GM19438 (cell line): ENCODE results near the gene XK.
A peak's percentile ranks its signal among the peaks of the same experiment; 100 is the strongest.
"Not testable (repeated sequence)": the region's sequence is repeated elsewhere in the genome, so short reads cannot be mapped to it uniquely, and the experiment has no call there.

ENCODE experiments used
- ATAC-seq: cut with Tn5 transposase; IDR thresholded peaks from one replicate; pipeline ENCODE4 v1.9.1; 2021; ENCODE audit warnings: low read depth; ENCODE audit not compliant: unreplicated experiment

XK gene

DNA sequence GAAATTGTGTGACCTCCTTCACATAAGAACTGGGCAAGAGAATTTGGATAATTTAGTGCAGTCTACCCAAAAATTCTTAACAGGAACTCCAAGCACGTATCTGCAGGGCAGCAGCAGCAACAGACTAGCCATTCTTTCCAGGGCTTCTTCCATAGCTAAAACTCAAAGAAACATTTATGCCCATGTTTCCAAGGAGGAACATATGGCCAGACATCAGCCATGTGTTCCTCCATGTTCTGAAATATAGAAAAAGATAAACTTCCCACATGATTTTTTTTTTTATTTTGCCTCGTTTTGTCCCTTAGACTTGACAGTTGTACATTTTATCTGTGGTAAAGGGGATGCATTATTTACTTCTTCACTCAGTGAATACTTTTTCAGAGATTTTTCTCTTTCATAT, 66.7 kb downstream of the XK start:
- no peak for ATAC-seq

DNA sequence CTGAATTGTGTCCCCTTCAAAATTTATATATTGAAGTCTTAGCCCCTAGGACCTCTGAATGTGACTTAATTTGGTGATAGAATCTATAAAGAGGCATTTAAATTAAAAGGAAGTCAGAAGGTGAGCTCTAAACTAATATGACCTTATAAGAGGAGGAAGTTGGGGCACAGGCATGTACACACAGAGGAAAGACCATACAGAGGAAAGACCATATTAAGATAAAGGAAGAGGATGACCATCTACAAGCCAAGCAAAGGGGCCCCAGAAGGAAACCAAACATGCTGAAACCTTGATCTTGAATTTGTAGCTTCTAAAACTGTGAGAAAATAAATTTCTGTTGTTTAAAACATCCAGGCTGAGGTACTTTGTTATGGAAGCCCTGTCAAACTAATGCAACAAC, 67.3 kb downstream of the XK start:
- no peak for ATAC-seq

DNA sequence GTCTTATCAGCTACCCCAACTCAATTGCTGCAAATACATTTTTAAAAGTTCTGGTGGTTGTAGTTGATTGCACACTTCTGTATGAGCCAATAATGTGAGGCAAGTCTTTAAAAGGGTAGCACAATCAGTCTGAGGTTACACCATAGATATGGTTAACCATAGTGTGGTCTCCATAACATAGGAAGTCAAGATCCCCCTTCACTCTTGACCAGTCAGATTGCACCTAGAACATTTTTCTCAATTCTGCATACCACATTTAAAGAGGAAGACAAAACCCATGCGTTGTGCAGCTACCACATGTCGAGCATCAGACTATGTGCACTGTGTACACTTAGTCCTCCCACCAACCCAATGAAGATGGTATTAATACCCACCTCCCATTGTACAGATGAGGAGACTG, 67.8 kb downstream of the XK start:
- ATAC-seq = no peak

DNA sequence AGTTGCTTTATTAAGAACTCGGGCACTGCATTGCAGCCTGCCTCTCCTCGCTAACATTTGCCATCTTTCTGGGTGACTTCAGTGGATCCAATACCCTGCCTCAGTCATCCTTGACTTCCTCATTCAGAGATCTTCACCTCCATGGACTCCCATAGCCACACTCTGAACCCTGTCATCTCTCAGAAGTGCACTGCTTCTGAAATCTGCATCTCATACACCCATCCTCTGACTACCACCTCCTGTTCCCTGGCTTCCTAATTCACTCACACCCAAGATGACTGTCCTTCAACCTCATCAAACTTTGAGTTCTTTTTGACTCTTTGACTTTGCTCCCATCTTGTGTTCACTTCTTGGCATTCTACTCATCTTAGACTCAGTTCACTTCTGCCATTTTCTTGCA, 68.9 kb downstream of the XK start:
- peak; percentile 6 for ATAC-seq

DNA sequence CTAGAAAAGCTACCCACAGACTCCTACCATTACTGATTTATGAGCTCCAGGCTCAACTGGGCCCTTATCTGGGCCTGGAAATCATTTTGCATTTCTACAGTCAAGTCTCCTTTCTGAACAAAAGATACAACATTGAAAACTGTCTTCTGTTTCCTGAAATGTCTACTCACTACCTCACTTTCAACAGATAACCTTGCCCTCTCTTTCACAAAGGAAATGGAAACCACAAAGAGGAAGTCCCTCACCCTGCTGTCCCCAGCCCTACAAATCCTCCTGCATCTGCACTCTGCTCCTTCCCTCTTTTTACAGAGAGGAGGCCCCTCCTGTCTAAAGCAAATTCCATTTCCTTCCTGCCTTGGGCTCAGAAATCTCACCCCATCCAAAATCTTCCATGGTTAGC, 69.4 kb downstream of the XK start:
- ATAC-seq = peak; percentile 94

DNA sequence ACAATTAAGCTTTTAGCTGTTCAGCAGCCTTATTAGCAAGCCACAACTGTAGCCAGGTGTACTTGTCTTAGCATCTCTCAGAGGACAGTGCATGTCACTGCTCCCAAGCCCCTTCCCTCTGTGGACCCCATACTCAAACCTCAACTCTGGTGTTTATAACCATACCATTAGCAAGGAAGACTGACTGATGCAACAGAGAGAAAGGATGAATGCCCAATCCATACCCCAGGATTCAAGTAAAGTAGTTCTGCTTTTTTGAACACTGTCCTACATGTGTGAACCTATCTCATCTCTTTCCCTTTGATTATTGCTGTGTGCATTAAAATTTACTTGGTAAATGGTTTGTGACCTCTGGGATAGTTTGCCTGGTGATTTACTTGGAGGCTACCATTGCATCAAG, 71.5 kb downstream of the XK start:
- ATAC-seq = no peak

DNA sequence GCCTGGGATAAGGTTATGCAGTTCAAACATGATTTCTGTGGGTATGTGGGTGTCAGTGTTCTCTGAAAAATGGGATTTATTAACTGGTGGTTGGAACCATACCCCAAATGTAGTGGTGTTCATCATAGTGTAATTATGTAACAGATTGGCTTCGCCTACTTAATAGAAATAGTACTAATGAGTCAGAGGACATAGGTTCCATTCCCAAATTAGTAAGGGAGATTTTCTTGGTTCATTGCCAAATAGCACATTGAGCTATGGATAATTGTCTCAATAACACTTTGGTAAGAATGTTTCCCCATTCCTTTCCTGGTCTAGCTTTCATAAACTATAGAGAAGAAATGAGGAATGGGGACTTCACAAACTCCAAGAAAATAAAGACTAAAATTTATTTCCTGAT, 73.8 kb downstream of the XK start:
- ATAC-seq = no peak

DNA sequence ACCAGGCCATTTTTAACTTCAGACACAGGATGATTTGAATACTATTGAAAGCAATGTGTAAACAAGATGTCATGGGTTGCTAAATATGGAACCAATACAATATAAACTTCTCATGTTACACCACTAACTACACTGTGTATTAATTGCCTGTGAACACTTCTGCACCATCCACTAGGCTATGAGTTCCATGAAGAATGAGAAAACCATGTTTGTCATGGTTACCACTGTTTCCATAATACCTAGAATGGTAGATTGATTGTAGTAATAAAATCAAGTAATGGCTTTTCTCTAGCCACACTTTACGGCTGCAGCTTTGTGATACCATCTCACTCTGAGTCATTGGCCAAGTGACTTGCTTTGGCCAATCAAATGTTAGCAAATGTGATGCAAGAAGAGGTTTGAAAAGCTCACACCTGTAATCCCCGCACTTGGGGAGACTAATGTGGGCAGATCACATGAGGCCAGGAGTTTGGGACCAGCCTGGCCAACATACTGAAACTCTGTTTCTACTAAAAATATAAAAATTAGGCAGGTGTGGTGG, 74.4 kb downstream of the XK start:
- no peak for ATAC-seq

DNA sequence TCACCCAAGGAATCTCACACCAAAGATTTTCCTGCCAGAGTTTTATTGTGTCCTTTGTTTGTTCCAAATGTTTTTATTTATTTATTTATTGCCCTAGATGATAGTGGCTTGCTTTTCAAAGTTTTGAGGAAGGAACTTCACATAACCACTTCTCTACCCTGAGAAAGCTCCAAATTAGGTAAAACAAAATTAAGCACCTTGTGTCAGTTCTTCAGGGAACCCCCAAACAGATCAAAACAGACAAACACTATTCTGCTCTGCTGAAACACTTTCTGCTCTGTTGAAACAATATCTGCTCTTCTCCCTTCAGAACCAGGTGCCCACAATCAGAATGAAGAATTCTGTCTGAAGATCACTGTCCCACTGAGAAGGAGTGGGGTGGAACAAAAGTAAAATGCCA, 77.8 kb downstream of the XK start:
- ATAC-seq = no peak

DNA sequence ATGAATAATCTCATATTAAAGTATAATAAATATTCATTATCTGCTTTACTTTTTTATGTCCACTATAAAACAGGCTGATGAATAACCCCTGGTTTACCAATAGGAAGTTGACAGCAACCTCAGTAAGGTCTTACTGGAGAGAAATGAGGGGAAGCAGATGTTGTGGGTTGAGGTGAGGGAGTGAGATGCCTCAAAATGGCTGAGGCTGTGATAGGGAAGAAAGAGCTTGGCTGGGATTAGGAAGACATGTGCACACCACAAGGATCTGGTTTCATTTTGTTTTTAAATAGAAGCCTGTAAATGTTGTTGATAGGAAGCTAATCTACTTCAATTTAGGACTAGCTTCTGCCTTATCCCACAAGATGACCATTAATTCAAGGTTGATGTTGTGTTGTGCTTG, 79.9 kb downstream of the XK start:
- ATAC-seq = no peak

DNA sequence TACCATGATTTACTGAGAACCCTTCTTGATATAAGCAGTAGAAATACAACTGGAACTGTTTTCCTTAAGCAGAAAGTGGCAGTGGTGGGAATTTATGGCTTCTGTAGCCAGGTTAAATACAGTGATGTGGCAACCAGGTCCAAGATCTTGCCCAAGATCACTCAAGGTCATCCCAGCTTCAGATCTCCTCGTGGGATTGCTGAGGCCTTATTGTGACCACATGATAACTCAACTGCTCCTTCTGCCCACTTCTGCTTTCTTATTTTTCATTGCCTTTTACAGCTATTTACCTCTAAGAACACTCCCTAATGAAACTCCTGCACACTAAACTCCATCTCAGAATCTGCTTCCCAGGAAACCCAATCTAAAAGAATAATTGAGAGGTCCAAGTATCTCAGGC, 81.8 kb downstream of the XK start:
- ATAC-seq = no peak

DNA sequence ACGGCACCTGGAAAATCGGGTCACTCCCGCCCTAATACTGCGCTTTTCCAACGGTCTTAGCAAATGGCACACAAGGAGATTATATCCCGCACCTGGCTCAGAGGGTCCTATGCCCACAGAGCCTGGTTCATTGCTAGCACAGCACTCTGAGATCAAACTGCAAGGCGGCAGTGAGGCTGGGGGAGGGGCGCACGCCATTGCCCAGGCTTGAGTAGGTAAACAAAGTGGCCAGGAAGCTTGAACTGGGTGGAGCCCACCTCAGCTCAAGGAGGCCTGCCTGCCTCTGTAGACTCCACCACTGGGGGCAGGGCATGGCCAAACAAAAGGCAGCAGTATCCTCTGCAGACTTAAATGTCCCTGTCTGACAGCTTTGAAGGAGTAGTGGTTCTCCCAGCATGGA, 83.3 kb downstream of the XK start:
- ATAC-seq = not testable (repeated sequence)

DNA sequence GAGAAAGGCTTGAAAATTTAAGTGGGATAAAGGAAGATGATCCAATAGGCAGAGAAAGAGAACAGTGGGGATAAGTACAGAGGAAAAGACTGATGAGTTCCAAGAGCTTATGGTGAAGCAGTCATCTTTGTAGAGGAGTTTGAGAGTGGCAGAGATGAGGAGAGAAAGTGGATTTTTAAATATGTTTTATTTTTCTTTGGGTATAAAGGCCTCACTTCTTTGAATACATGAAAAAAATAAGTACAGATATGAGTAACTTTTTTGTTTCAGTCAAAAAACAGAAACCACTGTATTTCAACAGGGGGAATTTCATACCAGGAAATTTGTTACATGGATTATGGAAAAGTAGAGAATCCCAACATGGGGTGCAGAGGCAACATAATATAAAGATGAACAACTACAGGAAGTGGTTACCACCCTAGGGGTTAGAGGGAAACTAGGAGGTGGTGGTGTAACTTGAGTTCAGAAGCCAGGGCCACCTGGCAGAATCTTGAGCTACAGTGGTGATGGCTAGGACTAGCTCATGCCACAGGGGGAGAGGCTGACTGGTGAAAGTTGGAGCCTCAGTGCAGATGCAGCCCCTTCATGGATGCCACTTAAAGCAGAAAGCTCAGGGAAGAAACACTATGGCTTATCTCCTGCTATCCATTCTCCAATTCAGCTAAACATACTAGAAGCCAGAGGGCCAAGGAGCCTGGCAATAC, 90.8 kb downstream of the XK start:
- peak; percentile 82 for ATAC-seq

DNA sequence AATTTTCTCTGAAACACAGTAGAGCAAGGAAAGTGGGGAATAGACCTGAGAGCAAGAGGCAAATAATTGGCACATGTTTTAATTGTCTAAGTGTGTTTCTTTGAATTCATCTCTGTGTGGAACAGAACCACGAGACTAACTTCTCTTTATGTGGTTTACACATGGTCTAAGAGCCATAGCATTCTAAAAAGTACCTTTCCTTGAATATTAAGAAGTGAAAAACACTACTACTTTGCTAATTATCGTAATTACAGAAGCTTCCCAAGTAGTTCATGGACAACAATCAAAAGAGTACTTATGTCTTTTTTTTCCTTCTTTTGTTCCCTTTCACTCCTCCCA, 91.4 kb downstream of the XK start:
- ATAC-seq = peak; percentile 14

DNA sequence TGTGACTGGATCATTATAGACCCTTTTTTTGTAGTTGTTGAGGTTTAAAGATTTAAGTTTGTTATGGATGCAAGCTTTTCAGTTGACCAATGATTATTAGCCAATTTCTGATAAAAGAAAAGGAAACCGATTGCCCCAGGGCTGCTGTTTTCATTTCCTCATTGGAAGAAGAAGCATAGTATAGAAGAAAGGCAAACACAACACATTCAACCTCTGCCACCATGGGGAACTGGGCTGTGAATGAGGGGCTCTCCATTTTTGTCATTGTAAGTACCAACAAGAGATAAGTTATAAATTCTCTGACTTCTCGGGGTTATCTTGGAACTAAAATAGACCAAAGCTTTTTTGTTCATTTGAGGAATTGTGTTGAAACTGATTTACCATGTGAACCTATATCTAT, 94.3 kb downstream of the XK start, which contains the start of gene CYBB:
CYBB (plus strand) TSS at position 203 of the 400 bp plus-strand sequence; CDS start at position 222, 19 bp downstream.
- no peak for ATAC-seq

DNA sequence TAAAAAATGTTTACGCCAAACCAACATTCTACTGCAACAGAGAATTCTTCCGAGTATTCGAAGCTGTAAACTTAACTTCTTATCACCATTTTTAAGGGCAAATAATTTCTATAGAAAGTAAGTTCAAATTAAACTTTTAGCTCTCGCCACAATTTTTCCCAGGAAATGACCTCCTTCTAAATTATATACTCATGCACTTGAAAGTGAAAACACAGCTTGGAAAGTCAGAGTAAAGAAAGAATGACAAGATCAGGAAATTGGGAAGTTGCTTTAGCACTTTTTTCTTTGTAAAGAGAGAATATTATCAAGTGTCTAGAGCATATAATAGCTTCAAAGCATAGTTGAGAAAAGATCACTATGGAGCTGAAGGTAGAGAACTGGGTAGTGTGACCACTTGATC, 95.5 kb downstream of the XK start:
- no peak for ATAC-seq
